NCI-H526 treated with DMSO at 0.1 percent for 48 hours (cell line): Measurements from ENCODE around the gene LTO1.

Experiments used
- DNase-seq: peaks from one replicate; lab custom pipeline; 2025; lab: John Stamatoyannopoulos, UW

LTO1 gene

DNA sequence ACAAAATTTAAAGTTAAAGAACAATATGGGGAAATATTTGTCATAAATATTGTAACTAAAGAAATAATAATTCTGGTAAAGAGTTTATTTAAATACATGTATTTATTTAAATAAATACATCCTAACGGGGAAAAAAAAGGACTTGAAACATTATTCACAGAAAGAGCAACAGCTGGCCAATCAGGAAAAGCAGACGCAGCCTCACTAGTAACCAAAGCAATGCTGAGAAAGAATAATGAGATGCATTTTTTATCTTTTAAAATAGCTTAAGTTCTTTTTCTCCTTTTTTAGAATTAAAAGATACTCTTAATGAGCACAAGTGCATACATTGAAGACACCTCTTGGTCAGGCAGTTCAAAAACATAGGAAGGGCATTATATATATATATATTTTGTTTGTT lies 2.6 kb upstream of the LTO1 start:
- DNase-seq: no peak

DNA sequence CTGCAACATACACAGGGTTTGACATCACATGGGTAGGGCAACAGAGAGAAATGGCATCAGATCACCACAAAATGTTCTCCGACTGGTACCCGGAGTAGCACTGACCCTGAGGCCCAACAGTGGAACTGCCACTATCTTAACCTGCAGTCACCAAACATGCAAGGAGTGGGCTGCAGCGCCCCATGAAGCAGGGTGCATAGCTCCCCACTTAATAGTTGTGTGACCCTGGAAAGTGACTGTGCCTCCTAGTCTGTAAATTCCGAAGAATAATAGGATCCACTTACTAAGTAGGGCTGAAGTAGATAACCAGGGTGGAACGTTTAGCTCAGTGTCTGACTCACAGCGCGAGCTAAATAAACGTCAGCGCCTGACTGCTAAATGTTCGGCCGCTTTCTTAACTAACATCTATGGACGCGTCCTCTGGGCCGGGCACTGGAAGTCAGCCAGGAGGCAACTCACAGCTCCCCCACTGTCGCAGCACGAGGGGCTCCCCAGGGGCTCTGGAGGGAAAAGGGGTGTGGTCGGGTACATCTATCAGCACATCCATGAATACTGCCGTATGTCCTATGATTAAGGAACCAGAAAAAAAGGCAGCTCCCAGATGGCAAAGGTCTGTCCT lies 777 bp downstream of the LTO1 start:
- no peak for DNase-seq

DNA sequence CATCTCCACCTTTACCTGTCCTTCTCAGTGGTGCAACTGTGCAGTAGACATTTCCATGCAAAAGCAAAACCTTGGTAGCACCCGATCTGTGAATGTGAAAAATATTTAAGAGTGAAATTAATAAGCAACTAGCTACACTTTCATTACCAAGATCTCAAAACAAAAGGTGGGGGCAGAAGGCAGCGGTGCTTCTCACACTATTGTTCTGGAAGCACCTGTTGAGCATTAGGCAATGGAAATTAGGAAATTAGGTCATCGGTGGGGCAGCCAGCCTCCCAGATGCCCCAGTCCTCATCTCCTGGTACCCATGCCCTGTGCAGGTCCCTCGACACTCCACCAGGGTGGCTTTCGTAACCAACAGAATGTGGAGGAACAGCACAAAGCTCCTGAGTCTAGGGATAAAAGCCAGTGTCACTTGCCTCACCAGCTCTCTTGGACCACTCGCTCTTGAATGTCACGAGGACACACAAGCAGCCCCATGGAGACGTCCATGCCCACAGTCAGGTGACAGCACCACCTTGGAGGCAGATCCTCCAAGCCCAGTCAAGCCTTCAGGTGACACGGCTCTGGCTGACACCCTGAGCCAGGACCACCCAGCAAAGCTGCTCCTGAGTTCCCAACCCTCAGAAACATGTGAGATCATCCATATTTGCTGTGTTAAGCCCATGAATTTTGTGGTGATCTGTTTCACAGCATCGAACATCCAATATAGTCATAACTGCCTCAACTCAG lies 3.3 kb downstream of the LTO1 start:
- no peak for DNase-seq

DNA sequence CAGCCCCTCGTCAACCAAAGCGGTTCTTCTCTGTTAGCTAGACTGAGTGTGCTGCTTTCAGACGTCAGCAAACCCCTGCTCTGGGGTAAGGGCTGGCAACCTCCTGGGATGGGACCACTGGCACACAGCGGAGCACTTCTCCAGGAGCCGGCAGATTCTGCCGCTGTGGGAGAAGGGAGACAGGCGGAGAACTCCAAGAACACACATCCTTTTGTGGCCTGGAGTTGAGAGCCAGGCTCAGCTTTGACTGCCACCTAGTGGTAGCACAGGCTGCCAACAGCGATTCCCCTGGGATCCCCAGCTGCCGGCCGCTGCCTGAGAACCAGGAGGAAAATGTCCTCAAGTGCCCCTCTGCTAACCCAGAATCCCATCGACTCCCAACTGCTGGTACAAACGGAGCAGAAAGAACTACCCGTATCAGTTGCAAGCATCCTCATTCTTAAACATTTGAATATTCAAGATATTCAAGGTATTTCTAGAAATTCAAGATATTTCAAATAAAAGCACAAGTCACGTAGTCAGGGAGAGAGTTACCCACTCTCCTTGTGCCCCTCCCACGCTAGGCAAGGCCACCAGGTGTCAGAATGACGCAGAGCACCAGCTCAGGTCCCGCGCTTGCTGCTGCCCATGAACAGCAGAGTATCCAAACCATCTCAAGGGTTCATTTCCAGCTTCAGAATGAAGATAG lies 4.9 kb downstream of the LTO1 start:
- DNase-seq: peak; percentile 68

DNA sequence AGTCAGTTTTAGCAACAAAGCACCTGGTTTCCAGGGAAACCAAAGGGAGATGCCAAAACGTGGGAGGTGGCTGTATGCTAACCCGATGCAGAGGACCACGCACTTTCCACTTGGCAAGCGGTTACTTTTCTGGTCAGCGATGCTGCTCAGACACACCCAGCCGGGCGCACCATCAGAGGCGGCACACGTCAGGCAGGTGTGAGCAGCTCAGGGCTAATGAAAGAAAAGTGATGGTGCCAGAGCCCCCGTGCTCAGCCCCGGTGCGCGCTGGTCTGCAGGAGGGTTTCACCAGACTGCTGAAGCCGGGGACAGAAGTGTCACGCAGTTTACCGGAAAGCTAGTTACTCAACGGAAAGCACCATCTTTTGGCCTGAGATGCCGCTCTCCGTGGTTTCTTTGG lies 5.7 kb downstream of the LTO1 start:
- DNase-seq: no peak

DNA sequence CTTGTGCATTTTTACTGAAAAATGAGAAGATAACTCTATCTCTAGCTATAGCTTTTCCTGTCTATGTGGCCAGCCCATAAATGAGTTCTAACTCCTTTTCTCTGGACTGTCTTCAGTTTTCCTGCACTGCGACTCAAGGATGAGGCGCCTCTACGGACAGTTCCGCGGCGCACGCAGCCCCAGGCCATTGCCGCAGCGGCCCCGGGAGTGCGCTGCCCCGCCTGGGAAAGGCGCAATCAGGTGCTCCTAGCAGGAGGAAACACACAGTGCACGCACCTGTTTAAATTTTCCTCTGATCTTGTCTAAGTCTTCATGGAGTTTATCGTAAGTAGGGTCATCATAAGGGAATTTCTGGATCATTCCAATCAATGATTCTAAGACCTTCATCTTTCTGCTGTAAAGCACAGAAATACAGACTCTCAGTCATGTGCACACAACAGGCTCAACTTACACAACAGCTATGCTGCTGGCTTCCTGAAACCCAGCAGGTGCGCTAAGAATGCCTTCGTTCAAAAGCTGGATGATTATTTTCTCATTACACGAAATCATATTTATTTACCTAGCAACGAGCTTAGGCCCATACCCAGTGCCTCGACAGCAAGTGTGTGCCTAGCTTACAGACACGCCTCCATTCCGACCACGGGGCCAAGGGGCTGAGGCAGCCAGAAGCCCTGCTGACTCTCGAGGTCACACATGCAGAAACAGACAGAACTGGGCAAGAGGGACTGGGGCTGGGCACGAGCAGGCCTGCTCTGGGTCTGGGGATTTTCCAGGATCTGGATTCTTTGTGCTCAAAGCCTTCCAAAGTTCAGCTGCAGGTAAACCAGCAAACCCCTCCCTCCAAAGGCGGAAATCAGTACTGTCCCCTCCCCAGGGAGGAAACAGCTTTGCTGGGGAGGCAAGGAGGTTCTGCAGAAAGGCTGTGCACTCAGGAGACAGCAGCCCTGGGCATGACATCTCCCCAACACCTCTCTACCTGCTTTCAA lies 7.2 kb downstream of the LTO1 start:
- no peak for DNase-seq

DNA sequence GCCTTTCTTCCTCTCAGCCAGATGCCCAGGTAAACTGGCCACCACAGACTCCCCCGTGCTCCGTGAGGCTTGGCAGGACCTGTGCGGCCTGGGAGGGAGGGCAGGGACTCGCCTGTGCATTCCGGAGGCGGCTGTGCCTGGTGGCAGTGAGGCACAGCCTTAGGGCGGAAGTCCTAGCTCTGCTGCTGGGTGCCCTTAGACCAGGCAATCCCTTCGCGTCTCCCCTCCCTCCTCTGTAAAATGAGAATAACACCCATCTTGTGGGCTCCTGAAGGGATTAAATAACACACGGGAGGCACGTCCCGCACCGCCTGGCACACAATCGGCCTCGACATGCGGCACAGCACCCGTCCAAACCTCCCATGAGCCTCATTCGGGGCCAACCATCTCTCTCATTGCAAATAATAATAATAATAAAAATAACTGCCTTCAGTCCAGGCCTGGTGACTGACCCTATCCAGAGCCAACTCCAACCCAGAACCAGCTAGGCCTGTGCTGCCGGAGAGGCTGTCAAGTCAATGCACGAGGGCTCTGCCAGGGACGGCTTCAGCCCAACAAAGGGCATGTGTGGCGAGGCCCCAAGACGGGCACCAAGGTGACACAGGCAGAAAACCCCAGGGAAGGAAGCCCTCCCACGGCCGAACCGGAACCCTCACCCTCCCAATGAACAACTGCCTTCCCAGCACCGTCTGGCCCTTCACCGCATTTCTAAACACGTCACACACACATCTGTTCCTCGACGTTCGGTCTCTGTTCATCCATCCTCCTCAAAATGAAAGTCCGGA lies 8.2 kb downstream of the LTO1 start:
- no peak for DNase-seq

DNA sequence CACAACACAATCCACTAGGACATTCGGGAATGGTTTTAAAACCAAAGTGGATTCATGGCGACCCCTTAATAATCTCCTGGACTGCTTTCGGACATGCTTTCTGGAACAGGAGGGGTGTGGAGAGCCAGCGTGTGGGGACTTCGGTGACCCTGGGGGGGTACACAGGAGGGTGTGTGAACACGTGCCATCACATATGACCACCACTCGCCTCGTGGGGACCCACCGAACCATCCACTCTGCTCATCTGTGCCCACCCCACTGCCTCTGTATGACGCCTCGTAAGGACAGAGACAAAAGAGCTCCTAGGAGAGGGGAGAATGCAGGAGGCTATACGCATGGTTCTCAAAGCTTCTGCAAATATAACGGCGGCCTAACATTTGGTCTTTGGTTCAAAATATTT lies 8.9 kb downstream of the LTO1 start:
- DNase-seq: no peak

DNA sequence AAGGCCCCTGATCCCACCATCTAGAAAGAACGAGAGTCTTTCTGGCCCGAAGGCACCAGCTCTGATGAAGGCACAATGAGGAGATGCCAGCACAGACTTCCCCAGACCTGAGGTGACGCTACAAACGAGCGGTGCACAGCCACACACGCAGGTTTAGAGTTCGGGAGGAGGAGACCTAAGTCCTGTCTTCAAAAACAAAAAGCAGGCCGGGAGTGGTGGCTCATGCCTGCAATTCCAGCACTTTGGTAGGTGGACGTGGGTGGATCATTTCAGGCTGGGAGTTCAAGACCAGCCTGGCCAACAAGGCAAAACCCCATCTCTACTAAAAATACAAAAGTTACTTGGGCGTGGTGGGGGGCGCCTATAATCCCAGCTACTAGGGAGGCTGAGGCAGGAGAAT lies 9.5 kb downstream of the LTO1 start:
- no peak for DNase-seq

DNA sequence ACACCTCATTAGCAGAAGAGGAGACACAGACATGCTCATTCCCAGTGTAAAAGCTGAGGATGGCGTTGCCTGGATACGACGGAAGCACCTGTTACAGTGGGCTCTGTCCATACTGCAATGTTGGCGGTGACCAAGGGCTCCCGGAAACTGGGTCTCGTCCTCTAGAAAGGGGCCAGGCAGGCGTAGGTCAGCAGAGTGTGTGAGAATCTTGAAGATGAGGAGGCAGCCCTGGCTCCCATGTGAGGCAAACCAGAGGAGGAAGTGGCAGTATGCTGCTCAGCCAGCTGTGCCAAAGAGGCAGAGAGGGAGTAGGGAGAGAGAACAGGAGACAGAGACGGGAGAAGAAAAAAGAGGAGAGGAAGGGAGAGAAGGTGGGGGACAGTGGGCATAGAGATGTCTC lies 10.3 kb downstream of the LTO1 start:
- no peak for DNase-seq

DNA sequence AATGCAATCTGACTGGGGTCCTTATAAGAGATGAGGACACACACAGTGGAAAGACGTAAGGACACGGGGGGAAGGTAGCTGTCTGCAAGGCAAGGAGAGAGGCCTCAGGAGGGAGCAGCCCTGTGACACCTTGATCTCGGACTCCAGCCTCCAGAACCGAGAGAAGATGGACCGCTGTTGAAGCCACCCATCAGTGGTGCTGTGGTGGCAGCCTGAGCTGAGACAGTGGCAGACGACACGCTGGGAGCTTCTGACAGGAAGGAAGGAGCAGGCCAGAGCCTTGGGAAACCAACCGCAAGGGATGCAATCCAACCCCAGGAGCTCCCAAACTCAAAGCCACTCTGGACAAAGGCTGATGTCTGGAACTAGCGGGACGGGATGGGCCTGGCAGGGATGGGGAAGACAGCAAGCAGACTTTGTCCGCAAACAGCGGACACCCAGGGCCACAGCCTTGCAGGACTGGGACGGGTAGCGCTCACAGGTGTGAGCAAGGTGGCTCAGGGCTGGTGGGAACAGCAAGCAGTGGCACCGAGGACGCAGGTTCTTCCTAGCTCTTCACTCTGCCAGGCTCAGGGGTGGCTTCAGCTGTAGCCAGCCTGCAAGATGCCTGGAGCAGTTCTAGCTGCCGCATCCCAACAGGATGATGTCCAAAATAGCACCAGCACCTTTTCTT lies 10.9 kb downstream of the LTO1 start:
- no peak for DNase-seq

DNA sequence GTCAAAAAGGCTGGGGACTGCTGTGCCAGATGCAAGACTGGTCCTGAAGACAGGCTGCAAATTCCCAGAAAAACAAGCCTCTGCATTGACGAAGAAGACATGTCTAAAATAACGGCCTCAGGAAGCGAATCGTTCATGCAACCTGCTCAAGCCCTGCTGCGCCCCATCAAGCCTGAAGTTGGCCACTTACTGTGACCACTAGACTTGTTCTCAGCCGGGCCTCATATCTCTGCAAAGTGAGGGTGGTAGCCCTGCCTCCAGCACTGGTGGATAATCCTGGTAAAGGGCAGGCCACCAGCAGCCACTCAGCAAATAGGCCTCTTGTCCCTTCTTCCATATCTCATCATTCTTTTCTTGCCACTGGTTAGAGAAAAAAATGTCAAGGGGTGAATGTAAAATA lies 11.8 kb downstream of the LTO1 start:
- DNase-seq: no peak

DNA sequence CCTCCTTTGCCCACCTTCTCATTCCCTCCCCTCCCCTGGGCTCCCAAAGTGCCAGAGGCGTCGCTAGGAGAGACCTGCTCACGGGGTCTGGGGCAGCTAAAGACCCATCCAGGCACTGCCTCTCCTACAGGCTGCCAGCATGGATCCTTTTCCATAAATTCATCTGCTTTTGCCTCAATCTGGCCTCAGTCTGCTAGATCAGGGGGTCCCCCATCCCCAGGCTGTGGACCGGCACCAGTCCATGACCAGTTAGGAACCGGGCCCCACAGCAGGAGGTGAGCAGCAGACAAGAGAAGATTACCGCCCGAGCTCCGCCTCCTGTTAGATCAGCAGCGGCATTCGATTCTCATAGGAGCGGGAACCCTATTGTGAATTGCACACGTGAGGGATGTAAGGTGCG lies 12.3 kb downstream of the LTO1 start:
- no peak for DNase-seq

DNA sequence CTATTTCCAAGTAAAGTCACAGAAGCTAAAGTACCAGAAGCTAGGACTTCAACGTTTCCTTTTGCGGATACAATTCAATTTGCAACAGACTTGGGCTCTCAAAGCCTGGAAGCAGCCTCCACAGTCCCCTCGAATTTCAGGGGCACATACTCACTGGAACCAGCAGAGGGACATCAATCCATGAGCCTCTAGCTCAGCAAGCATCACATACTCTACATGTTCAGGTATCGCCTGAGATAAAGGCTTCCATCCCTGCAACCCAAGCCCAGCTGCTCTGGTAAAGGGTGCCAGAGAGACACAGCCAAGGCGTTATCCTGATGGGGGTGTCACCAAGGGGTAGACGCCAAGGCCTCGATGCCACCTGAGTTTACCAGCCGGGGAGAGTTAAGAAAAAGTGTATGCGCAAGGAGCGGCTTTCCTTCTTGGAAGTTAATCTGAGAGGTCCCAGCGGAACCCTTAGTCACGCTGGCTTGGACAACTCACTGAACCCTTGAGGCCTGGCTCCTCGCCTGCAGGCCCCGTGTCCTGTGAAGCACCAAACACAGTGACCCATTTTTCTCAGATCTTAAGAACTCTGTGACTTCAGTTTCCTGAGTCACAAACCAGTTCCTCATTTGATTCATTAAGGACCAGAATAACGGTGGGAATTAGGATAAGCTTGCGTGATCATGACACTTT lies 13.0 kb downstream of the LTO1 start:
- no peak for DNase-seq

DNA sequence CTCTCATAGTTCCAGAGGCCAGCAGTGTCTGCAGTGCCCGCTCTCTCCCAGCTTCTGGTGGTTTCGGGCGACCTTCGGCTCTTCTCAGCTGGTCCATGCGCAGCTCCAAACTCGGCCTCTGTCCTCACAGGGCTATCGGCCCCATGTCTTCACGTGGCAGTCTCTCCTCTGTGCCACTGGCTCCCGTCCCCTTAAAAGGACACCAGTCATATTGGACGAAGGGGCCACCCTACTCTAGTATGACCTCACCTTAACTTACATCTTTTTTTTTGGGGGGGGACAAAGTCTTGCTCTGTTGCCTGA lies 13.8 kb downstream of the LTO1 start:
- no peak for DNase-seq

DNA sequence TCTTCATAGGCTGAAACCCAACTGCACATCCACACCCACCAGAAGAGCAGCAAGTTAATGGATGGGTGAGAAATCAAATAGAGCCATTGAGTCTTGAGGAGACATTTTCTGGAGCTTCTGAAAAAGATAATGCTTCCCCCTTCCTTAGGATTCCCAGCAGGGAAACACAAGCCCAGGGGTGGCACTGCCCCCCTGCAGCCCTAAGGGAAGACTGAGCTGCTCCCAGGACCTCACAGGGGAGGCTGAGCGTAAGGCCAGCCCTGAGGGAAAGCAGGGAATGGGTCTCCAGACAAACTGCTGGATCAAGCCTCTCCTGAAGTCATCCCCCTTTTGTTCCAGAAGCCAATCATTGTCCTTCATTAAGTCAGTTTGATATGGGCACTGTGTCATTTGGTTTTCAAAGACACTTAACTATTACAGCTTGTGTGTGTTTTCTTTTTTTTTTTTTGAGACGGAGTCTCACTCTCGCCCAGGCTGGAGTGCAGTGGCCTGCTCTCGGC lies 15.1 kb downstream of the LTO1 start:
- DNase-seq: no peak

DNA sequence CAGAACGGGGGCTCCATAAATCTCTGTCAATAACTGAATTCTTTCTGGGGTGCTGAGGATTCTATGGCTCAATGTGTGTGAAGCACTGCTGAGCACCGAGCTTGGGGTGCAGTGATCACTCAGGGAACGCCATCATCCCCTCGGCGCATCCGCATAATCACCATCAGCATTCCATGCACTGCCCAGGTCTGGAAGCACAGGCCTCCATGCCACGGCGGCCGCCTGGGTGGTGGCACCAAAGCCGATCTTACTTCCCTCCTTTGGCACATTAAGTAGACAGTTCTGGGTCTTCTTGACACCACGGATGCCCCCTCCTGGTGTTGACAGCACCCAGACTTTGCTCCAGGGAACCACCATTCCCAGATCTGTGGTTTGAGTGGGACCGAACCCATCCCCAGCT lies 15.6 kb downstream of the LTO1 start:
- no peak for DNase-seq

DNA sequence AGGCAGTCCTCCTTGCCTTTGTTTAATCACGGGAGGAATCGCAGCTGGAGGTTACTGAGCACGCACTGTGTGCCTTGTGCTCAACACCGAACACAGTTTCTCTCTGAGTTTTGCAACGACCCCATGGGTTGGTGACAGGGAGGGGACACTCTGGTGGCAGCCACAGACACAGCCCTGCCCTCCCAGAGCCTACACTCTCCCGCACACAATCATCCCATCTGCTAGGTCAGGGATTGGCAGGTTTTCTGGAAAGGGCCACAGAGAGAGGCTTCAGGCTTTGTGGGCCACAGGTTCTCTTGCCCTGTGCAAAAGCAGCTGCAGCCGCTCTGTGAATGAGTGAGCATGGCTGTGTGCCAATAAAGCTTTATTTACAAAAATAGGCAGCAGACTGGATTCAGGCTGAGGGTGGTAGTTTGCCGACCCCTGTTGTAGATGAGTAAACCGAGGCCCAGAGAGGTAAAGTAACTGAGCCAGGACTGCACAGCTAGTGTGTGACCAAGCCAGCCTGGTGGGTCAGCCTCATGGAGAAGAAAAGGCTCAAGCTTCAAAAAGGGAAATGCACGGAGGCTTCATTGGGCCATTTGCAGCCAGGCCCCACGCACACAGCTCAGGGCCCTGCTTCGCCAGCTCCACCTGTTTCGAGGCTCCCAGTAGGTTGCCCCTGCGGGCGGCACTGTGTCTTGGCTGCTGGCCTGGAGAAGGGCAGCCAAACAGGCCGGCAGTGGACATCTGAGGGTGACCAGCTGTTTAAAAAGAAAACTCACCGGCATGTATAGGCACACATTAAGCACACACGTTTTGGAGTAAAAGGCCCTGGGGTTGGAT lies 16.3 kb downstream of the LTO1 start:
- no peak for DNase-seq

DNA sequence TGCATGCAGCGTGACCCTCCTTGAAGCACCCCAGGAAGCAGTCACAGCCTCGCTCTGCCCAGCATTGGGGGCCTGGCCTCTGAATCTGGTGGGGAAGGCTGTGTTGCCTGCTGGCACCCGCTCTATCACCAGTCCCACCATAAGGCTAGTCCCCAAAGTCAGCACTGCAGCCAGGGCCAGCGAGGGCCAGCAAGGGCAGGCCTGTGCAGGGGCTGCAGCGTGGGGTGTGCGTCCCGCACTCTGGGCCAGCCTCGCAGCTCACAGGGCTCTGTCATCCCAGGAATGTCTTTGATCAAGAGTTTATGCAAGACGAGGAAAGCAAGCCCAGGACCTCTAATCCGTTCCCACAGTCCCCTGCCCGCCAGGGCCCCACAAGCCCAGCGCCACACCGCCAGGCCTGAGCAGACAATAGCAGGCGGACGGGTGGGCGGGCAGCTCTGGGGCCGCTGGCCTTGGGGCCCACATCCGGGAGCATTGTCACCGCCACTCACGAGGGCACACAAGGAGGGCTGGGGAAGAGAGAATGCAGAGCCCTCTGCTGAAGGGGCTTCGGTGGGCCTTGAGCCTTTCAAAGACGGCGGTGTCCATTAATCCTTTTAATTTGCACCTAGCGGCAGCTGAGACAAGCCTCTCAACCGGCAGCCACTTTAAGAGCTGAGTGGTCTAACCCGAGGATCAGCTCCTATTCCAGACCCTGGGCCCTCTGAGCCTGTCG lies 17.1 kb downstream of the LTO1 start:
- DNase-seq: no peak
